Activated T-helper 1 cell treated with anti-CD3 and anti-CD28 coated beads, Interleukin-12 subunit alpha, Interleukin-12 subunit beta, Interleukin-2, Interleukin-4 antibody, amounts not matched to agents 30 ng/mL and 10 ng/mL and 1 ng/mL, durations not matched to agents 14 hours and 24 hours and 36 hours (primary cell): ENCODE data around the gene GP1BB. TPM values are rescaled to one million over a fixed set of nuclear protein-coding genes. Genes with fewer than 3 reads are reported as not detected.
"Not testable (repeated sequence)": the region's sequence is repeated elsewhere in the genome, so short reads cannot be mapped to it uniquely, and the experiment has no call there.

Experiments
- DNase-seq: peaks from one replicate; pipeline ENCODE4 v3.0.0; 2021; ENCODE audit warnings: low spot score
- H3K27ac Mint-ChIP-seq: one replicate; pipeline ENCODE4 v1.8.0; 2021; ENCODE audit warnings: mild to moderate bottlenecking, mixed read lengths
- H3K27me3 Mint-ChIP-seq: one replicate; pipeline ENCODE4 v1.8.0; 2022; ENCODE audit warnings: mild to moderate bottlenecking, moderate library complexity, mixed read lengths; ENCODE audit not compliant: insufficient read depth
- H3K36me3 Mint-ChIP-seq: one replicate; pipeline ENCODE4 v1.8.0; 2021; ENCODE audit warnings: low read depth, mixed read lengths
- H3K4me1 Mint-ChIP-seq: one replicate; pipeline ENCODE4 v1.8.0; 2021; ENCODE audit warnings: low read depth, mixed read lengths
- H3K4me3 Mint-ChIP-seq: one replicate; pipeline ENCODE4 v1.8.0; 2021; ENCODE audit warnings: mild to moderate bottlenecking, moderate library complexity, mixed read lengths
- H3K9me3 Mint-ChIP-seq: one replicate; pipeline ENCODE4 v1.8.0; 2021; ENCODE audit warnings: mixed read lengths
- intact Hi-C: fragments of 100-400 bp; cut with micrococcal nuclease; formaldehyde crosslinking; loops from one replicate; pipeline ENCODE4 v1.15.1; 2024
- total RNA-seq: library from RNA; stranded (reverse); gene quantifications from 2 replicates; pipeline ENCODE4 v1.2.3, GENCODE V29; 2022

Gene GP1BB
- total RNA-seq, 1 donor from 2014 or later = not detected

DNA sequence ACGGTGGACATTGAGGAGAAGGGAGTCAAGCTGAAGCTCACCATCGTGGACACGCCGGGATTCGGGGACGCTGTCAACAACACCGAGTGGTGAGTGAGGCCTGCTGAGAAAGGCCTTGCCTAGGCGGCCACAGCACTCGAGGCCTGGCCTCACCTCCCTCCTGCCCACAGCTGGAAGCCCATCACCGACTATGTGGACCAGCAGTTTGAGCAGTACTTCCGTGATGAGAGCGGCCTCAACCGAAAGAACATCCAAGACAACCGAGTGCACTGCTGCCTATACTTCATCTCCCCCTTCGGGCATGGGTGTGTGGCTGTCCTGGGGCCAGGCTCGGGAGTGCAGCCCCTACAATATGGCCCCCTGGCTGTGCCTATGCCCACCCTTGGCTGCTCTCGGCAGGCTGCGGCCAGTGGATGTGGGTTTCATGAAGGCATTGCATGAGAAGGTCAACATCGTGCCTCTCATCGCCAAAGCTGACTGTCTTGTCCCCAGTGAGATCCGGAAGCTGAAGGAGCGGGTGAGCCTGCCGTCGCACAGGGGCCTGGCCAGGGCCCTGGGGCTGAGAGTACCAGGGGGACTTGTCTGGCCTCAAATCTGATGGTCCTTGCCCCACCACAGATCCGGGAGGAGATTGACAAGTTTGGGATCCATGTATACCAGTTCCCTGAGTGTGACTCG is 3.0 kb upstream of the GP1BB start:
- no peak for DNase-seq
- Mint-ChIP-seq H3K9me3 (no peaks in the 10 kb centered on the region), H3K27me3 (peaks cover 45% of the 10 kb centered on the region), H3K27ac (no peak overlapping the region), H3K4me3 (peak overlapping the region; percentile 6), H3K4me1 (peaks cover 5% of the 10 kb centered on the region), H3K36me3 (no peaks in the 10 kb centered on the region)
- intact Hi-C loops = no loop called here

DNA sequence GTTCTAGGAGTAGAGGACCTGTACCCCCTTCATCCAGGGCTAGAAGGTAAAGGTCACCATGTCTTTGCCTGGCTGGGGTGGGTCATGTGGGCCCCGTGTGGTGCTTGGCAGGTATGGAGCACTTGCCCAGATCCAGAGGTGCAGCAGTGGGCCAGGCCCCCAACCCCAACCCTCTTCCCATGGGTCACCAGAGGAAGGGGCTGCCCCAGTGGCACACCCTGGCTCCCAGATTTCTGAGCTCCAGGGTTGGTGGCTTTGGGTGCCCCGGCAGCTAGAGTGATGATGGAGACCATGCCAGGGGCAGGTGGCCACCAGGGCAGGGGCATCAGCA is 2.4 kb upstream of the GP1BB start:
- peaks cover 5% of the 10 kb centered on the region for H3K4me1 Mint-ChIP-seq
- no peak overlapping the region for H3K4me3 Mint-ChIP-seq
- intact Hi-C loops = no loop called here
- no peak overlapping the region for H3K27ac Mint-ChIP-seq
- peaks cover 47% of the 10 kb centered on the region for H3K27me3 Mint-ChIP-seq
- no peaks in the 10 kb centered on the region for H3K9me3 Mint-ChIP-seq
- no peaks in the 10 kb centered on the region for H3K36me3 Mint-ChIP-seq
- DNase-seq = no peak

- no peak for DNase-seq
- H3K4me1 Mint-ChIP-seq = peaks cover 5% of the 10 kb centered on the region
- H3K9me3 Mint-ChIP-seq = no peaks in the 10 kb centered on the region
- peaks cover 47% of the 10 kb centered on the region for H3K27me3 Mint-ChIP-seq
- H3K27ac Mint-ChIP-seq = no peak overlapping the region
- intact Hi-C loops = no loop called here
- H3K4me3 Mint-ChIP-seq = no peak overlapping the region
- no peaks in the 10 kb centered on the region for H3K36me3 Mint-ChIP-seq
Measured at GRCh38 chr22:19721330-19722177, 1.8 kb upstream of the GP1BB start.

DNA sequence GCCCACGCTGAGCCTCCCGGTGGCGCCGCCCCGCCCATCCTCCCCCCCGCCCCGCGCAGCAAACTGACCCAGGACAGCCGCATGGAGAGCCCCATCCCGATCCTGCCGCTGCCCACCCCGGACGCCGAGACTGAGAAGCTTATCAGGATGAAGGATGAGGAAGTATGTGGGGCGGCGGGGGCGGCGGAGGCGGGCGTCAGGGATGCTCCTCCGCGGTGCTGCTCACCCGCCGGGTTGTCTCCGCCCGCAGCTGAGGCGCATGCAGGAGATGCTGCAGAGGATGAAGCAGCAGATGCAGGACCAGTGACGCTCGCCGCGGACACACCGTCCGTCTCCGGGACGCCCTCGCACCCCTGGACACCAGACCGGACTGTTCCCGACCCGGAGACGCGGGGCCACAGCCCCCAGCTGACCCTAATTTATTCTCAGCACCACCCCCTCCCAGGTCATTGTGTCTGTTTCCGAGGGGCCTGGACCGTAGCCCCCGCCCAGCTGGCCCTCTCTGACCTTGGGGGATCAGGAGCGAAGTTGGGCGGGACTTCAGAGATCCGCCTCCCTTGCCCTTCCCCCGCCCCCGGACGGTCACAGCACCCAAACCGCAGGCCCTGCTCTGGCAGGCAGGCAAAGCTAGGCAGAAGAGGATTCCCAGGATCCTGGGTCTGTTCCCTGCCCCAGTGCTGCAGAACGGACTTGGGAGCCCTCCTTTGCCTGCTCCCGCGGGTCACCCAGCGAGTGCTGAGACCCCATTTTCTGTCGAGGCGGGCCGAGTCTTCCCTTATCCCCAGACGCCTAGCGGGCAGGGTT is 959 bp upstream of the GP1BB start:
- H3K36me3 Mint-ChIP-seq = no peaks in the 10 kb centered on the region
- H3K9me3 Mint-ChIP-seq = no peaks in the 10 kb centered on the region
- DNase-seq = no peak
- H3K27me3 Mint-ChIP-seq = peaks cover 47% of the 10 kb centered on the region
- no peak overlapping the region for H3K4me3 Mint-ChIP-seq
- intact Hi-C loops = no loop called here
- no peak overlapping the region for H3K27ac Mint-ChIP-seq
- peaks cover 5% of the 10 kb centered on the region for H3K4me1 Mint-ChIP-seq

DNA sequence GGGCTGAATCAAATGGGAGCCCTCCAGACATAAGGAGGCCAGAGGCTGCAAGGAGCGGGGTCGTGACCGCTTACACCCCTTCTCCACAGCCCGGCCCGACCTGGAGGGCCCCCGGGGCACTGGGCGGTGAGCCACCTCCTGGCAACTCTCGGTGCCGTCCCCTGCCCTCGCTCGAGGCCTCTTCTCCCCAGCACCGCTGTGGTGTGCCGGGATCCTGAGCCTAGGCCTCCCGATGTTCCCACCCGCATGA is 432 bp upstream of the GP1BB start:
- H3K27me3 Mint-ChIP-seq = peaks cover 47% of the 10 kb centered on the region
- H3K9me3 Mint-ChIP-seq = no peaks in the 10 kb centered on the region
- DNase-seq = no peak
- no peak overlapping the region for H3K4me3 Mint-ChIP-seq
- intact Hi-C loops = no loop called here
- H3K36me3 Mint-ChIP-seq = no peaks in the 10 kb centered on the region
- peaks cover 5% of the 10 kb centered on the region for H3K4me1 Mint-ChIP-seq
- H3K27ac Mint-ChIP-seq = no peak overlapping the region

DNA sequence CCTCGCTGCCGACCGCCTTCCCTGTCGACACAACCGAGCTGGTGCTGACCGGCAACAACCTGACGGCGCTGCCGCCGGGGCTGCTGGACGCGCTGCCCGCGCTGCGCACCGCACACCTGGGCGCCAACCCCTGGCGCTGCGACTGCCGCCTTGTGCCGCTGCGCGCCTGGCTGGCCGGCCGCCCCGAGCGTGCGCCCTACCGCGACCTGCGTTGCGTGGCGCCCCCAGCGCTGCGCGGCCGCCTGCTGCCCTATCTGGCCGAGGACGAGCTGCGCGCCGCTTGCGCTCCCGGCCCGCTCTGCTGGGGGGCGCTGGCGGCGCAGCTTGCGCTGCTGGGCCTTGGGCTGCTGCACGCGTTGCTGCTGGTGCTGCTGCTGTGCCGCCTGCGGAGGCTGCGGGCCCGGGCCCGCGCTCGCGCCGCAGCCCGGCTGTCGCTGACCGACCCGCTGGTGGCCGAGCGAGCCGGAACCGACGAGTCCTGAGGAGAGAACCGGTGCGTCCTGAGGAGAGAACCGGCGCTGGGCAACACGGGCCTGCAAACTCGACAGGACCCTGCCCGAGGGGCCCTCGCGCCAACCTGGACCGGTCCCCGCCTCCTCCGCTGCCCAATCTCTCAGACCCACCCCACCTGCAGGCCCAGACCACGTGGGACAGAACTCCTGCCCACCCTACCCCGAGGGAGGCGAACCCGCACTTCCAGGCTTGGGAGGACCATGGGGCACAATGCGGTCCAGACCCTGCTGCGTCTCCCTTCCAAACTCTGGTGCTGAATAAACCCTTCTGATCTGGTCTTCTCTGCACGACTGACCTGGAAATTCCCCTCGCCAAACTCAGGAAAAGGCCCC is 866 bp downstream of the GP1BB start:
- no peak overlapping the region for H3K27ac Mint-ChIP-seq
- H3K9me3 Mint-ChIP-seq = no peaks in the 10 kb centered on the region
- intact Hi-C loops = loop anchor here (2.0 kb wide), 1 partner anchor 37 kb away; the partner anchor contains the start of gene TBX1
- H3K27me3 Mint-ChIP-seq = peaks cover 46% of the 10 kb centered on the region
- H3K36me3 Mint-ChIP-seq = no peaks in the 10 kb centered on the region
- DNase-seq = no peak
- peaks cover 4% of the 10 kb centered on the region for H3K4me1 Mint-ChIP-seq
- no peak overlapping the region for H3K4me3 Mint-ChIP-seq

DNA sequence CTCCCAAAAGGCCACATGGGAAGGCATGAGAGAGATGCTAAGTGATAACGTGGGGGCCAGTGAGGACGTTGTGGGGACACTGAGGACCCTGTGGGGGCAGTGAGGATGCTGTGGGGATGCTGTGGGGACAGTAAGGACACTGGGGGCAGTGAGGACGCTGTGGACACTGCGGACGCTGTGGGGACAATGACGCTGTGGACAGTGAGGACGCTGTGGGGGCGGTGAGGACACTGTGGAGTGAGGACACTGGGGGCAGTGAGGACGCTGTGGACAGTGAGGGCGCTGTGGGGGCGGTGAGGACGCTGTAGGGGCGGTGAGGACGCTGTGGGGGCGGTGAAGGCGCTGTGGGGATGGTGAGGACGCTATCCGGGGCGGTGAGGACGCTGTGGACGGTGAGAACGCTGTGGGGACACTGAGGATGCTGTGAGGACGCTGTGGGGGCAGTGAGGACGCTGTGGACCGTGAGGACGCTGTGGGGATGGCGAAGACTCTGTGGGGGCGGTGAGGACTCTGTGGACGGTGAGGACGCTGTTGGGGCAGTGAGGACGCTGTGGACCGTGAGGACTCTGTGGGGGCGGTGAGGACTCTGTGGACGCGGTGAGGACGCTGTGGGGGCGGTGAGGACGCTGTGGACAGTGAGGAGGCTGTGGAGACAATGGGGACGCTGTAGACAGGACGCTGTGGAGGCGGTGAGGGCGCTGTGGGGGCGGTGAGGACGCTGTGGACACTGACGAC is 1.8 kb downstream of the GP1BB start:
- no peaks in the 10 kb centered on the region for H3K9me3 Mint-ChIP-seq
- no peak for DNase-seq
- H3K27ac Mint-ChIP-seq = no peak overlapping the region
- H3K27me3 Mint-ChIP-seq = peaks cover 37% of the 10 kb centered on the region
- intact Hi-C loops = loop anchor here (2.0 kb wide), 1 partner anchor 36 kb away; the partner anchor contains the start of gene TBX1
- H3K36me3 Mint-ChIP-seq = no peaks in the 10 kb centered on the region
- no peak overlapping the region for H3K4me3 Mint-ChIP-seq
- H3K4me1 Mint-ChIP-seq = no peaks in the 10 kb centered on the region

- H3K9me3 Mint-ChIP-seq, DNase-seq, H3K27ac Mint-ChIP-seq, H3K4me3 Mint-ChIP-seq, H3K36me3 Mint-ChIP-seq, H3K4me1 Mint-ChIP-seq, intact Hi-C loops: not testable (repeated sequence)
- peaks cover 26% of the 10 kb centered on the region for H3K27me3 Mint-ChIP-seq
Measured at GRCh38 chr22:19726064-19726788, 2.9 kb downstream of the GP1BB start.

DNA sequence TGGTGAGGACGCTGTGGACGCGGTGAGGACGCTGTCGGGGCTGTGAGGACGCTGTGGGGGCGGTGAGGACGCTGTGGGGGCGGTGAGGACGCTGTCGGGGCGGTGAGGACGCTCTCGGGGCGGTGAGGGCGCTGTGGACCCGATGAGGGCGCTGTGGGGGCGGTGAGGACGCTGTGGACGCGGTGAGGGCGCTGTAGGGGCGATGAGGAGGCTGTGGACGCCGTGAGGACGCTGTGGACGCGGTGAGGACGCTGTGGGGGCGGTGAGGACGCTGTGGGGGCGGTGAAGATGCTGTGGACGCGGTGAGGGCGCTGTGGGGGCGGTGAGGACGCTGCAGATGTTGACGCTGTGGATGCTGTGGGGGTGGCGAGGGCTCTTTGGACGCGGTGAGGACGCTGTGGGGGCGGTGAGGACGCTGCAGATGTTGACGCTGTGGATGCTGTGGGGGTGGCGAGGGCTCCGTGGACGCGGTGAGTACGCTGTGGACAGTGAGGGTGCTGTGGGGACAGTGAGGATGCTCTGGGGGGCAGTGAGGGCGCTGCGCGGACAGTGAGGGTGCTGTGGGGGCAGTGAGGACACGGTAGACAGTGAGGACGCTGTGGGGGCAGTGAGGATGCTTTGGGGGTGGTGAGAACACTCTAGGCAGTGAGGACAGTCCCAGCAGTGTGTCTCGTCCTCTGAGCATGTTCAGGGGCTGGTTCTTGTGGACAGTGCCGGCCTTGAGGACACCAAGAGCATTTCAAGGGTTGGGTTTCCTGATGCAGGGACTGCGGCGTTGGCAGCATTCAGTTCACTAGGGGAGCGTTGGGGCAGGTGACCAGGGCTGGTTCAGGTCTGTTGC is 4.2 kb downstream of the GP1BB start:
- Mint-ChIP-seq H3K9me3 (no peaks in the 10 kb centered on the region), H3K27me3 (peaks cover 19% of the 10 kb centered on the region), H3K4me1 (no peaks in the 10 kb centered on the region), H3K27ac (no peak overlapping the region), H3K36me3 (no peaks in the 10 kb centered on the region), H3K4me3 (no peak overlapping the region)
- DNase-seq = no peak
- intact Hi-C loops = no loop called here

DNA sequence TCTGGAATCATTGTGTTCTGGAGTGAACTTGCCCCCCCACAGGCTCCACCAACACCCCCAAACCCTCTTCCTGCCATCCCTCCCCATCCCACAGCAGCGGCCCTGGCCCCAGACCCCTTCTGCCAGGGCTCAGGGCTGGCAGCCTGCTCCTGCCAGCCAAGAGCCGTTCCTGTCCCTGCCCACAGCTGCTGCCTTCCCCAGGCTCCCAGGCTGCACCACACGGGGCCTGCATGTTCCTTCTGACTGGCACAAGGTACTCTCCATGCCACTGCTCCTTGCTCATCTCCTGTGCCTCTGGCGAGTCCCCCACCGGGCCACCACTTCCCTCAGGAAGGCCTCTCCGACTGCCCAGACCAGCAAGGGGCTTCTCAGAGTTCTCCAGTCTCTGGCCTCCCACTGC is 4.9 kb downstream of the GP1BB start:
- Mint-ChIP-seq H3K27ac (no peak overlapping the region), H3K27me3 (peaks cover 15% of the 10 kb centered on the region), H3K9me3 (no peaks in the 10 kb centered on the region), H3K36me3 (no peaks in the 10 kb centered on the region), H3K4me1 (no peaks in the 10 kb centered on the region), H3K4me3 (no peak overlapping the region)
- intact Hi-C loops = no loop called here
- no peak for DNase-seq

DNA sequence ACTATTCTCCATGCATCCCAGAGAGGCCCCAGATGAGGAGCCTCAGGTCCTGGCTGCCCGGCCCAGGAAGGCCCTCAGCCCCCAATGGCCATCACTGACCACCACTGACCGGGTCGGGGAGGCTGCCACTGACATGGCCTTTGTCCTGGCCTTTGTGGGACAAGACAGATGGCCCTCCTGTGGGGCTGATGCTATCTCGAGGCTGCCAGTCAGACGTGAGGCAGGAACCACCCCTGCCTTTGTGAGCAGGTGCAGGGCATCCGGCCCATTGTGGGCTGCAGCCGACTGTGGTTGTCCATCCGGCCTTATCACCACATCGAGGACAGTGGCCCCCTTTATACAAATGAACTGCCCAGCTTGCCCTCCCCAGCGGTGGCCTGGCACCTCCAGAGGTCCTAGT is 5.5 kb downstream of the GP1BB start:
- Mint-ChIP-seq H3K36me3 (no peaks in the 10 kb centered on the region), H3K27me3 (peaks cover 13% of the 10 kb centered on the region), H3K27ac (no peak overlapping the region), H3K9me3 (no peaks in the 10 kb centered on the region), H3K4me1 (no peaks in the 10 kb centered on the region), H3K4me3 (no peak overlapping the region)
- no peak for DNase-seq
- intact Hi-C loops = no loop called here
